Measurements from ENCODE around the gene DISP3. TPM values are rescaled to one million over a fixed set of nuclear protein-coding genes. Genes with fewer than 3 reads are reported as not detected.

Gene DISP3
- polyA plus RNA-seq, 1 of the 3 experiments (the other 2 are of a cell fraction), result 0.08 TPM

DNA sequence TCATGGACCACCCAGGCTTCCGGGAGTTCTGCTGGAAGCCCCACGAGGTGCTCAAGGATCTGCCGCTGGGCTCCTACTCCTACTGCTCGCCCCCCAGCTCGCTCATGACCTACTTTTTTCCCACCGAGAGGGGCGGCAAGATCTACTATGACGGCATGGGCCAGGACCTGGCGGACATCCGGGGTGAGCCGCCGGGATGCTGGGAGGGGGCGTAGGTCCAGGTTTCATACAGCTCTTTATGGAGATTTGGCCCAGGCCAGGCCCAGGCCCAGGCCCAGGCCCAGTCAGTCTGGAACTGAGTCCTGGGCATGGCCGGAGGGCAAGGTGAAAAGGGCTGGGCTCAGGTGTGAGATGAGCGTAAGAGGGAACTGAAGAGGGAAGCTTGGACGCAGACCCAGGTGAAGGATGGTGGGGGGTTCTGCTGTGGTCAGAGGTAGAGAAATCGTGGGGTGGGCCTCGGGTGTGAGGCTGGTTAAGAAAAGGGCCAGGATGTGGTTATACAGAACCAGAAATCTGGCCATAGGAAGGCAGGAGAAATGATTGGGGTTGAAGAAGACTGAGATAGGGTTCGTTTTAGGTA lies 23.0 kb downstream of the DISP3 start:
- H3K27me3 ChIP-seq (ENCODE audit: insufficient read depth), result no peaks in the 10 kb centered on the region
- H3K27ac ChIP-seq (ENCODE audit: low read depth in 2 of 2, low read length in 1 of 2), result no peak overlapping the region
- H2AFZ ChIP-seq (ENCODE audit: low read depth), result no peak overlapping the region
- peaks cover 10% of the 10 kb centered on the region; the same call in 1 of the 2 replicates for H3K9me3 ChIP-seq
- TF ChIP-seq TAF1 (IDR thresholded peaks at IDR 0.05; ENCODE audit: borderline replicate concordance, low read depth, low read length), result no peak
- no peak for TF ChIP-seq RAD21 (IDR thresholded peaks at IDR 0.05; ENCODE audit: low read length)
- TF ChIP-seq MEF2A (IDR thresholded peaks at IDR 0.05; ENCODE audit: borderline replicate concordance, low read depth), result no peak
- TF ChIP-seq FOXJ3 (CRISPR knock-in tag; IDR thresholded peaks at IDR 0.05), result no peak
- no peak for TF ChIP-seq GABPA (IDR thresholded peaks at IDR 0.05; ENCODE audit: low read depth)
- no peak for TF ChIP-seq NRF1 (IDR thresholded peaks at IDR 0.05; ENCODE audit: low read depth, low read length)
- no peak for TF ChIP-seq CHD2 (IDR thresholded peaks at IDR 0.05; ENCODE audit: low read length, partially characterized antibody)
- TF ChIP-seq, protein P1, sequence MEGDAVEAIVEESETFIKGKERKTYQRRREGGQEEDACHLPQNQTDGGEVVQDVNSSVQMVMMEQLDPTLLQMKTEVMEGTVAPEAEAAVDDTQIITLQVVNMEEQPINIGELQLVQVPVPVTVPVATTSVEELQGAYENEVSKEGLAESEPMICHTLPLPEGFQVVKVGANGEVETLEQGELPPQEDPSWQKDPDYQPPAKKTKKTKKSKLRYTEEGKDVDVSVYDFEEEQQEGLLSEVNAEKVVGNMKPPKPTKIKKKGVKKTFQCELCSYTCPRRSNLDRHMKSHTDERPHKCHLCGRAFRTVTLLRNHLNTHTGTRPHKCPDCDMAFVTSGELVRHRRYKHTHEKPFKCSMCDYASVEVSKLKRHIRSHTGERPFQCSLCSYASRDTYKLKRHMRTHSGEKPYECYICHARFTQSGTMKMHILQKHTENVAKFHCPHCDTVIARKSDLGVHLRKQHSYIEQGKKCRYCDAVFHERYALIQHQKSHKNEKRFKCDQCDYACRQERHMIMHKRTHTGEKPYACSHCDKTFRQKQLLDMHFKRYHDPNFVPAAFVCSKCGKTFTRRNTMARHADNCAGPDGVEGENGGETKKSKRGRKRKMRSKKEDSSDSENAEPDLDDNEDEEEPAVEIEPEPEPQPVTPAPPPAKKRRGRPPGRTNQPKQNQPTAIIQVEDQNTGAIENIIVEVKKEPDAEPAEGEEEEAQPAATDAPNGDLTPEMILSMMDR (IDR thresholded peaks at IDR 0.05), result no peak
- TF ChIP-seq TCF12 (IDR thresholded peaks at IDR 0.05), result no peak
- TF ChIP-seq ELF1 (IDR thresholded peaks at IDR 0.05), result no peak
- no peak for TF ChIP-seq FOXM1 (IDR thresholded peaks at IDR 0.05; ENCODE audit: low read depth)
- no peak for TF ChIP-seq USF2 (IDR thresholded peaks at IDR 0.05; ENCODE audit: borderline replicate concordance, low read depth, low read length)
- no peak for TF ChIP-seq PBX3 (IDR thresholded peaks at IDR 0.05)
- no peak for TF ChIP-seq SMC3 (IDR thresholded peaks at IDR 0.05; ENCODE audit: low read depth, low read length)
- TF ChIP-seq, protein P2, sequence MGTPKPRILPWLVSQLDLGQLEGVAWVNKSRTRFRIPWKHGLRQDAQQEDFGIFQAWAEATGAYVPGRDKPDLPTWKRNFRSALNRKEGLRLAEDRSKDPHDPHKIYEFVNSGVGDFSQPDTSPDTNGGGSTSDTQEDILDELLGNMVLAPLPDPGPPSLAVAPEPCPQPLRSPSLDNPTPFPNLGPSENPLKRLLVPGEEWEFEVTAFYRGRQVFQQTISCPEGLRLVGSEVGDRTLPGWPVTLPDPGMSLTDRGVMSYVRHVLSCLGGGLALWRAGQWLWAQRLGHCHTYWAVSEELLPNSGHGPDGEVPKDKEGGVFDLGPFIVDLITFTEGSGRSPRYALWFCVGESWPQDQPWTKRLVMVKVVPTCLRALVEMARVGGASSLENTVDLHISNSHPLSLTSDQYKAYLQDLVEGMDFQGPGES (IDR thresholded peaks at IDR 0.05; ENCODE audit: low read depth, low read length), result no peak
- TF ChIP-seq RFX5 (IDR thresholded peaks at IDR 0.05; ENCODE audit: low read length), result no peak
- TF ChIP-seq RCOR1 (IDR thresholded peaks at IDR 0.05; ENCODE audit: low read length), result no peak
- no peak for DNase-seq
- H3K4me1 ChIP-seq (ENCODE audit: control insufficient read depth in 1 of 2, insufficient read depth in 2 of 2, low read depth in 1 of 2, low read length in 1 of 2), result peaks cover 0 to 10% of the 10 kb centered on the region in 2 experiments; a peak in 1 of 4 replicates
- ChIA-PET CTCF (interaction anchor here (1.0 to 1.2 kb wide), 3 partner anchors 15 to 144 kb away, joined by 3 read pairs; no protein-coding TSS in a partner anchor), POLR2A (no interaction called here)
- H4K20me1 ChIP-seq (ENCODE audit: insufficient read depth), result no peaks in the 10 kb centered on the region
- no peaks in the 10 kb centered on the region for H3K79me2 ChIP-seq (ENCODE audit: insufficient read depth)
- no peak overlapping the region for H3K4me3 ChIP-seq (ENCODE audit: low read depth in 2 of 2, low read length in 1 of 2)
- no peaks in the 10 kb centered on the region for H3K9me2 ChIP-seq
- WGBS (ENCODE audit: low lambda C conversion rate), result 72% methylated on average over 18 of the region's 19 CpGs
- peaks cover 0 to 11% of the 10 kb centered on the region in 2 experiments for H3K36me3 ChIP-seq (replicated peaks in 1 of 2; ENCODE audit: control insufficient read depth in 1 of 2, insufficient read depth in 2 of 2, low read length in 1 of 2)
- H3F3A ChIP-seq (replicated peaks; ENCODE audit: insufficient read depth), result no peaks in the 10 kb centered on the region
- H3K9ac ChIP-seq, result no peak overlapping the region
- no peak overlapping the region for H3K4me2 ChIP-seq
